ENCODE data around the gene LYST. TPM values are rescaled to one million over a fixed set of nuclear protein-coding genes. Genes with fewer than 3 reads are reported as not detected.
"Not testable (repeated sequence)": the region's sequence is repeated elsewhere in the genome, so short reads cannot be mapped to it uniquely, and the experiment has no call there.

Gene LYST
- total RNA-seq, 2 donors from 2014 or later: 68.8 to 91.2 TPM

DNA sequence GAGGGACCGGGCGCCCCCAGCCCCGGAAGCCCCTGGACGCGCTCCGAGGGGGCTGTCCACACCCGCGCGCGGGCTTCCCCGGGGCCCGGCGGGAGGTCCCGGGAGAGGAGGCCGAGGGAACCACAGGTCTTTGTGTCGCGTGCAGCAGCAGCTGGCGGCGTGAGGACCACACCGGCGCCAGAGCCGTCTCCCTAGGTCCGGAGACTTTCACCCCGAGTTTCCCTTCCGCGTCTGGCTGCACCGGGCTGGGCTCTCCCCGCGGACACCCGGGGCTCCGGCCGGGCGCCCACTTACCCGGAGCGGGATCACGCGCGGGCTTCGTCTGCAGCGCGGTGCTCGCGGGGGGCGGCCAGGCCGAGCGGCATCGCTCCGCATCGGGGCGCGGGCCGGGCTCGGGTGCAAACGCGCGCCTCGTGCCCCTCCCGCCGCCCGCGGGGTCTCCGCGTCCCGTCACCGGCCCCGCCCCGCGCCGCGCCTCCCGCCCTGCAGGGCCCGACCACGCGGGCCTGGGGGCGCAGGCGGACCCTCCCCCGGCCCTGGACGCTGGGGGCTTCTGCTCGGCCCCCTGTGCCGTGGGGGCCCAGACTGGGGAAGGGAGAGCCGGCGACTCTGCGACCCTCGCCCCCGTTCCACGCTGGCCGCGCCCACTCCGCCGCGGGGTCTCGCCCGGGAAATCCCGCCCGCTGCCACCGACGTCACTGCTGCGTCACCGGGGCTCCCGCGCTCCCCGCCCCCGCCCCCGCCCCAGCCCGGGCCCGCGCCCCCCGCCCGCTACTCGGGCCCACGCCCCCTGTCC is 217.1 kb downstream of the LYST start, which contains the start of gene GNG4:
Gene GNG4 (minus strand): TSS at position 417 of the 796 bp plus-strand sequence. CDS start 65,946 bp downstream, outside the sequence.
- H3K27ac Mint-ChIP-seq: no peak within 1 kb of the TSS
- no peaks in the 10 kb centered on the region for H3K36me3 Mint-ChIP-seq
- ATAC-seq: peak; percentile 40 to 64
- peaks cover 46 to 66% of the 10 kb centered on the region in 2 donors for H3K27me3 Mint-ChIP-seq
- no peak for DNase-seq (ENCODE audit: low spot score)
- no peaks in the 10 kb centered on the region for H3K9me3 Mint-ChIP-seq
- H3K4me1 Mint-ChIP-seq (ENCODE audit: low read depth in 2 of 2): peaks cover 11 to 14% of the 10 kb centered on the region in 2 donors
- peak within 1 kb of the TSS; percentile 80 for H3K4me3 Mint-ChIP-seq

DNA sequence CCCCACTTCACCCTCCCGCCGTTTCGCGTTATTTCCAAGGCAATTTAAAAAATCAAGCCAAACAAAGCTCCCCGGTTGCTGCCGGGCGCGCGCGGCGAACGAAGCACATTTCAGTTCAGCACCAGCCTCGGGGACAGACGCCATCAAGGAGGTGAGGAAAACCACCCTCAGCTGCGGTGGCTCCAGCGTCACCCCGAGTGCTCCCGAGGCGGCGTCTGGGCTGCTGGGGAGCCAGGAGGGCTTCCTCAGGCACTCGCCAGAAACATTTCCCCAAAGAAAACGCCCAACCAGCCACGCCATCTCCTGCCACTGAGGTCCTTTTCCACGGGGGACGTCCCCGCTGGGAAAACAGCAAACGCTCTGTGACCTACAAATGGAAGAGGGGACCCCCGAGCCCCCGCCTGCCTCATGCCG is 217.7 kb downstream of the LYST start:
- H3K27me3 Mint-ChIP-seq: peaks cover 49 to 60% of the 10 kb centered on the region in 2 donors
- no peaks in the 10 kb centered on the region for H3K9me3 Mint-ChIP-seq
- peaks cover 14 to 16% of the 10 kb centered on the region in 2 donors for H3K4me1 Mint-ChIP-seq (ENCODE audit: low read depth in 2 of 2)
- H3K4me3 Mint-ChIP-seq: peak overlapping the region; percentile 80
- H3K36me3 Mint-ChIP-seq: no peaks in the 10 kb centered on the region
- ATAC-seq (peak; percentile 71 to 79), DNase-seq (ENCODE audit: low spot score) (peak; percentile 76)
- no peak overlapping the region for H3K27ac Mint-ChIP-seq

DNA sequence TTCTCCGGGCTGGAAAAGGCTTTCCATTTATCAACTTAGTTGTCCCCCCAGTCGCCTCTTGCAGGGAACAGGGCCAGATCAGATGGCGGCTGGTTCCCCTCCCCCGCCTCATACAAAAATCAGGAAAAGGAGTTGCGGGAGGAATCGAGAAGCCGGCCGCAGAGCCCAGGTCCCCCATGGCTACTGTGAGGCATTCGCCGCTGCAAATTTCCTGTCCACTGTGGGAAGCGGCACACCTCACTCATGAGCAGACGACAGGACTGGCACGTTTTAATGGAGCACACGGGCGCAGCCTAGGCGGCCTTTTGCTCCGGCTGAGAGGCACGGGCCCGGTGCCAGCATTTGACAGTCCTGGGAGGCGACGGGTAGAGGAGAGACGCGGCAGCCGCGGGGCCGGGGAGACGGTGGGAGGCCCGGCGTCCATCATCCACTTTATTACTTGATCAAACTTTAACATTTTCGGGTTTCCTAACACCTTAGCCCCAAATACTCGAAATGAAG is 218.2 kb downstream of the LYST start:
- no peak overlapping the region for H3K27ac Mint-ChIP-seq
- no peaks in the 10 kb centered on the region for H3K36me3 Mint-ChIP-seq
- H3K9me3 Mint-ChIP-seq: no peaks in the 10 kb centered on the region
- peaks cover 48 to 59% of the 10 kb centered on the region in 2 donors for H3K27me3 Mint-ChIP-seq
- H3K4me1 Mint-ChIP-seq (ENCODE audit: low read depth in 2 of 2): peaks cover 15 to 16% of the 10 kb centered on the region in 2 donors
- DNase-seq (ENCODE audit: low spot score): no peak
- H3K4me3 Mint-ChIP-seq: peak overlapping the region; percentile 80
- ATAC-seq: no peak

GRCh38 chr1:235647537-235647936 is 219.2 kb downstream of the LYST start:
- not testable (repeated sequence) for H3K4me3 Mint-ChIP-seq; ATAC-seq; H3K36me3 Mint-ChIP-seq; H3K9me3 Mint-ChIP-seq; DNase-seq (ENCODE audit: low spot score); H3K27ac Mint-ChIP-seq
- Mint-ChIP-seq H3K4me1 (ENCODE audit: low read depth in 2 of 2) (peaks cover 24 to 26% of the 10 kb centered on the region in 2 donors), H3K27me3 (peaks cover 48 to 54% of the 10 kb centered on the region in 2 donors)

GRCh38 chr1:235646463-235646862 is 220.2 kb downstream of the LYST start:
- H3K27ac Mint-ChIP-seq: no peak overlapping the region
- H3K9me3 Mint-ChIP-seq: no peaks in the 10 kb centered on the region
- H3K4me3 Mint-ChIP-seq: no peak overlapping the region
- no peaks in the 10 kb centered on the region for H3K36me3 Mint-ChIP-seq
- peaks cover 34 to 36% of the 10 kb centered on the region in 2 donors for H3K4me1 Mint-ChIP-seq (ENCODE audit: low read depth in 2 of 2)
- peaks cover 44 to 47% of the 10 kb centered on the region in 2 donors for H3K27me3 Mint-ChIP-seq
- DNase-seq (ENCODE audit: low spot score): no peak
- no peak for ATAC-seq

GRCh38 chr1:235644693-235645305 is 221.9 kb downstream of the LYST start:
- peaks cover 27 to 35% of the 10 kb centered on the region in 2 donors for H3K4me1 Mint-ChIP-seq (ENCODE audit: low read depth in 2 of 2)
- no peak overlapping the region for H3K4me3 Mint-ChIP-seq
- peaks cover 36 to 38% of the 10 kb centered on the region in 2 donors for H3K27me3 Mint-ChIP-seq

DNA sequence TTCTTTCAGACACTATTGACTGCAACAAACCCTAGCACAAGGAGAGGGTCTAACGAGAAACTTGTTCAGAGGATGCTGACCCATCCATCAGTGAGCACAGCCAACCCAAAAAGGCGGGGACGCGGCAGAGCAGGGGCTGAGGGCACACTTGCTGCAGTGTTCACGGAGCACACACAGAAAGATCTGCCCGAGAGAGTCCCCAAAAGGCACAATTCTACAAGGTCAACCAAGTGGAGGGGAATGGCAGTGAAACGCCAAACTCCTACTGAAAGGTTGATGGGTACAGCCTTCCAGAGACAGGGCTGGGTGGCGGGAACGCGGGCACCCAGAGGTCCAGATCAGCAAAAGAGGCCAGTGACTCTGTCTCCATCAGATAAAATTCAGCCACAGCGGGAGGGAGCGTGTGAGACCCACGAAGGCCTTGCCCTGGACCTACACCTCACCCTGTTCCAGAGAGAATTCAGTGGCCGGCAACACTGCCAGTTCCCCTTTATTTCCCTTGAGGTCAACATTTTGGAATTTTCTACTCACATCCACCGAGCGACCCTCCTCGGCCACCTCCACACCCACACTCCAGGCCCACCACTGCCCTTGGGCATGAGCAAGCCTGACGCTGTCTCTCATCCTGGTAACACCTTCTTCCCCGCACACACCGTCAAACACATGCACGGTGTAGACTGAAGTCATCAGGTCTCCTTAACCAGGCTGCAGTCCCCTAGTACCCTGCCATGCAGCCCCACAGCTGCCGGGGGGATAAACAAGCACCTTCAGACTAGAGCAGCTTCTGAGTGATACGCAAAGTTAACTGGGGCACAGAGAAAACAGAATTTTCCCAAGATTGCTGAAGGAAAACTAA is 222.6 kb downstream of the LYST start:
- Mint-ChIP-seq H3K27ac (peak overlapping the region; percentile 30 to 53), H3K36me3 (no peaks in the 10 kb centered on the region), H3K27me3 (peaks cover 35 to 40% of the 10 kb centered on the region in 2 donors), H3K4me3 (no peak overlapping the region), H3K4me1 (ENCODE audit: low read depth in 2 of 2) (peaks cover 27 to 35% of the 10 kb centered on the region in 2 donors), H3K9me3 (no peaks in the 10 kb centered on the region)
- DNase-seq (ENCODE audit: low spot score) (no peak), ATAC-seq (no peak)

More at GRCh38 chr1:235644693-235645305, 221.9 kb downstream of the LYST start:
- DNase-seq (ENCODE audit: low spot score): no peak
- no peaks in the 10 kb centered on the region for H3K9me3 Mint-ChIP-seq
- H3K27ac Mint-ChIP-seq: no peak overlapping the region
- no peak for ATAC-seq
- H3K36me3 Mint-ChIP-seq: no peaks in the 10 kb centered on the region

GRCh38 chr1:235642943-235643371 is 223.7 kb downstream of the LYST start:
- DNase-seq (ENCODE audit: low spot score): no peak
- no peaks in the 10 kb centered on the region for H3K9me3 Mint-ChIP-seq
- H3K27ac Mint-ChIP-seq: peak overlapping the region; percentile 53 to 88
- H3K4me3 Mint-ChIP-seq: peak overlapping the region; percentile 89
- no peaks in the 10 kb centered on the region for H3K36me3 Mint-ChIP-seq
- H3K4me1 Mint-ChIP-seq (ENCODE audit: low read depth in 2 of 2): peaks cover 20 to 31% of the 10 kb centered on the region in 2 donors
- peaks cover 24 to 36% of the 10 kb centered on the region in 2 donors for H3K27me3 Mint-ChIP-seq
- no peak for ATAC-seq

DNA sequence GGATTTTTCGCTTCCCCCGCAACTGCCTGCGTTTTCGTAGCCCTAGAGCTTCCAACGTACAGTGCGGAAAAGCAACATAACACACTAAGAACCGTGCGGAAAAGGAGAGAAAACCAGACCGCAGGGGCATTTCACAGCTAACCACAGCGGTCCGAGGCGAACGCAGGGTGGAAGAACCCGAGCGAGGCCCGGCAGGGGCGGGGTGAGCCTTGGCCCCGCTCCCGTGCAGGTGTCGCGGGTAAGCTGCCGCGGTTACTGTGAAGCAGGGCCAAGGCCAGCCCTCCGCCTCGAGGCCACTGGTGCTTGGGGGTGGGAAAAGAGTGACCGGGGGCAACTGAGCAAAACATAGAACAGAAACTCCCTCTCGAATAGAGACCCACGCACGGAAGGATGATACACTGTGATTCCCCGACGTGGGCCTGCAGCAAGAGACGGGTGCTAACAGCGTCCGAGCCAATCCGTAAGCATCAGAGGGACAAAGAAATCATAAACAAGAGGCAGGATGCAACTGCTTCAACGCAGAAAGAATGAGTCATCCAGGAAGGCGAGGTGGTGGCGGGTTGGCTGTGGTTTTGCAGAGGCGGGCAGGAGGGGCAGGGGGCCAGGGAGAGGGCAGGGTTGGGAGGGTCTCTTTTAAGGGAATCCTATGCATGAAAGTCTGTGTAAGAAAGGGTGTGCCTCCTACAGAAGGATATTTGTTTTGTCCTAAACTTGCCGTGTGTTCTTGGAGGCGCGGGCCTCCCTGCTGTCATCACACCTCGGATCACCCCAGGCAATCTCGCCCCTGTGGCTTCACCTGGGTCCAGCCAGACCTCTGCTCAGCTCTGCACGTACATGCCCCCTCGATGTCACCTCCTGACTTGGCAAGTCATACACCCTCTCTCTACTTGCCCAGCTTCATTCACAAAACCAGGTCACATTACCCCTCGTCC is 224.4 kb downstream of the LYST start:
- peak overlapping the region; percentile 89 for H3K4me3 Mint-ChIP-seq
- DNase-seq (ENCODE audit: low spot score) (peak; percentile 88), ATAC-seq (peak; percentile 87 to 88)
- H3K36me3 Mint-ChIP-seq: no peaks in the 10 kb centered on the region
- peaks cover 20 to 31% of the 10 kb centered on the region in 2 donors for H3K4me1 Mint-ChIP-seq (ENCODE audit: low read depth in 2 of 2)
- no peaks in the 10 kb centered on the region for H3K9me3 Mint-ChIP-seq
- H3K27me3 Mint-ChIP-seq: peaks cover 21 to 33% of the 10 kb centered on the region in 2 donors
- H3K27ac Mint-ChIP-seq: peak overlapping the region; percentile 53 to 88

GRCh38 chr1:235640580-235640979 is 226.1 kb downstream of the LYST start:
- H3K4me3 Mint-ChIP-seq: peak overlapping the region; percentile 15
- H3K27ac Mint-ChIP-seq: no peak overlapping the region
- H3K4me1 Mint-ChIP-seq (ENCODE audit: low read depth in 2 of 2): peaks cover 20 to 31% of the 10 kb centered on the region in 2 donors
- ATAC-seq (no peak), DNase-seq (ENCODE audit: low spot score) (no peak)
- no peaks in the 10 kb centered on the region for H3K36me3 Mint-ChIP-seq
- peaks cover 6 to 21% of the 10 kb centered on the region in 2 donors for H3K27me3 Mint-ChIP-seq
- no peaks in the 10 kb centered on the region for H3K9me3 Mint-ChIP-seq

- peaks cover 20 to 29% of the 10 kb centered on the region in 2 donors for H3K4me1 Mint-ChIP-seq (ENCODE audit: low read depth in 2 of 2)
- no peak overlapping the region for H3K27ac Mint-ChIP-seq
- no peaks in the 10 kb centered on the region for H3K36me3 Mint-ChIP-seq
- DNase-seq (ENCODE audit: low spot score) (no peak), ATAC-seq (no peak)
- H3K9me3 Mint-ChIP-seq: no peaks in the 10 kb centered on the region
- H3K4me3 Mint-ChIP-seq: peak overlapping the region; percentile 30
- peaks cover 6 to 18% of the 10 kb centered on the region in 2 donors for H3K27me3 Mint-ChIP-seq
These were observed 227.2 kb downstream of the LYST start for GRCh38 chr1:235639226-235640205.
